GM19193 (cell line): ENCODE results near the gene CHCHD10.

Experiments
- POLR2A ChIP-seq: IDR thresholded peaks from 4 replicates; pipeline ENCODE4 v1.6.1; 2011; ENCODE audit not compliant: insufficient read depth, insufficient read length; ENCODE audit errors: extremely low read depth

The CHCHD10 gene

DNA sequence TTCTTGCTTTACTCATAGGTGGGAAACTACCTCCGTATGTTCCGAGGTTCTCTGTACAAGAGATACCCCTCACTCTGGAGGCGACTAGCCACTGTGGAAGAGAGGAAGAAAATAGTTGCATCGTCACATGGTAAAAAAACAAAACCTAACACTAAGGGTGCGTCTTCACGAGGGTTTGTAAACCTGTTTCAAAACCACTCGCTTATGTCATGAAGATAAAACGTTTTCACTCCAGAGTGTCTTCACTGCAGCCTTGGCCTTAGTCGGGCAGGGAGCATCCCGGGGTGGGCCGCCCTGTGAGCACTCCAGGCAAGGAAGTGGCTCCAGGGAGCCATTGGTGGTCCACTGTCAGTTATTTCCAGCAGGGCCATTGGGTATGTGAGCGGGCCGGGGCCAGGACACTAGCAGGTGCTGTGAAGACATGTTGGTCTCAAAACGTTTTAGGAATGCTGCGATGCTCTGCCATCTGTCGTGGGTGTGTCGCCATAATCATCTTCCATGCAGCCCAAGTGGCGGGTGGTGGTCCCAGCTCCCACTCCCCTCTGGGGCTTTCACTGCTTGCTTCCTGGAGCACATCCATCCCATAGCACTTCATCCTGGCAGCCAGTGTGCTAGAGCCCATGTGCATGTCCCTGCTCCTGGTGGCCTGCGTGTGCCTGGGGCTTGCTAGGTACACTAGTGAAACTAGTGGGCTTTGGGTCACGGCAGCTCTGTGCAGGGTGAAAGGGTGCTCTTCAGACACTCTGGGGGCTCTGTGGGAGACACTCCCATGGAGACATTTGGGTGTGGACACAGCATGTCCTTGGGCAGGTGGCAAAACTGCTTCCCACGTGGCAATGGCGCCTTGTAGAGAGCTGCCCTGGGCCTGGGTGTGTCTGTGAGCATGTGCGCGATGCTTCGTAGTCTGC is 24.2 kb upstream of the CHCHD10 start:
- no peak for TF ChIP-seq POLR2A

DNA sequence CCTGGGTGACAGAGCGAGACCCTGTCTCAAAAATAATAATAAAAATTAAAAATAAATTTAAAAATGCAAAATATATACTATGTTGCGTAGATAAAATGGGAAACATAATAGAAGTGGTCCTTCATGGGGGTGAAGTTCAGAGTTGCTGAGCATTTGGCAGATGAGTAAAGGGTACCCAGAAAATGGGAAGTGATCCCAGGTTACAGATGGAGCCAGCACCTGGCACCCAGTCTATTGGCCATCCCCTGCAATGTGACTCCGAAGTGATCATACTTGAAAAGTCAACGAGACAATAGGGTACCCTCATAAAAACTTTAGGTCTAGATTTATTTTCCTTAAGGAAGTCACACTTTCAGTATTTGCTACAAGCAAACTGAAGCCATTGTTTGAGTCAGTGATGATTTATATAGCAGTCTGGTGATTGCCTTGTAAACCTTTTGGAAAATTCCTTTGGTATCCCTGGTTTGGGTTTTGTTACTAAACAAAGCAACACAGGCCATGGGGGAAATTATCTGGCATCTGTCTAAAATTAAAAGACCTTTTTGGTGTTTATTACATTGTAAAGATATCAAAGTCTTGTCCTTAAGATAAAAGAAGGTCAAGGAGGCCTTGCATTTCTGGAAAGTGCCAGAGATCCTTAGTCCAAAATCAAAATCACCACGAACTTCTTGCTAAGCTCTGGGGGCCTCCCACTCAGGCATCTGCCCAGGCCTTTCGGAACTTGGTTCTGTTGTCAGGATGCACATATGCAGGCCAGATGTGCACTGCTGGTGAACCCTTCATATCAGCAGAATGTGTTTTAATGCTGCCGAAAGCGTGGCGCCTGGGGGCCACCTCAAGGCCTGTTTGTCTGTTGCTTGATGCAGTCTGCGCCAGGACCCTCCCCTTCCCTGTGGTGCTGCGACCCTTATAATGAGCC is 23.3 kb upstream of the CHCHD10 start:
- TF ChIP-seq POLR2A: no peak

DNA sequence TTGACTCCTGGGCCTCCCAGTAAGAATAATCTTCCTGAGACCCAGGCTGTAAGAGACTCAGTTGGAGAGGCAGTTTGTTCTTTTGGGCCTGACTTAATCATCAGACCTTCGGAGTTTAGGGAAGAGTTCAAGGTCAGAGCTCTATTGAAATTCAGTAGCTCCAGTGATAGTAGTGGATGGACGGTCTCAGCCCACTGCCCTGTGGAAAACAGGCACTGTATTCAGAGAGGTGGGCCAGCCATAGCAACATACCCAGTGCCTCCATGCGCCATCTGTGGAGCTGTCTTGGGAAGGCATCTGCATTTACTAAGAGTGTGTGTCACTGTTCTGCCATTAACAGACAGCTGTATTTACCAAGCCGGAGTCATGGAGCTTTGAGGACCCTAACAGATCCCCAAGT is 21.9 kb upstream of the CHCHD10 start:
- TF ChIP-seq POLR2A: no peak

DNA sequence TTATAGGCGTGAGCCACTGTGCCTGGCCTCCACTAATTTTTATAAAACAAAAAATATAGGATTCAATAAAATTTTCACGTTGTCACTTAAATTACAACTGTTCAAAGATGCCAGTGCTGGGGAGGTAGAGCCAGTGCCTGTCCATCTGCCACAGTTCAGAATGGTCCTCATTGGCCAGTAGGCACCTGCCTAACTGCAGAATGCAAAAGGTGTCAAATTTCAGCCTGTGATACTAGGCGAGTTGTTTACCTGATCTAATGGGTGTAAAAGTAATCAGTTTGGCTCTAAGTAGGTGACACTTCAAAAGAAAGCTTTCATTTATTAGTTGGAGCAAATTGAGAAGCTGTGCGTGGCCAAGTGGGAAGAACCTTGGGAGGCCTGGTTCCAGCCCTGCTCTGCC is 21.3 kb upstream of the CHCHD10 start:
- no peak for TF ChIP-seq POLR2A

DNA sequence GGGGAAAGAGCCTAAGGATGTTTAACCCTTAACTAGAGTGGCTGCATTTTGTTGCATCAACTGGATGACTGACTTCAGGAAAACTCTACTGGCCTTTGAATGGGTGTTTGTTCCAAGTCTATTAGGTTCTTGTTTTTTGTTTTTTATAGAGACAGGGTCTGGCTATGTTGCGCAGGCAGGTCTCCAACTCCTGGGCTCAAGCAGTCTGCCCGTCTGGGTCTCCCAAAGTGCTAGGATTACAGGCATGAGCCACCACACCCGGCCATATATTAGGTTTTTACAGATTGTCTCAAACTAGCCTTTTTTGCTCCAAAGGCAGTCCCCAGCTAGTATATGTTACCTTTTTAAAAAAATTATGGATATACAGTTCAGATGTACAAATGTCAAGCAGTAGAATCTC is 20.1 kb upstream of the CHCHD10 start:
- no peak for TF ChIP-seq POLR2A

DNA sequence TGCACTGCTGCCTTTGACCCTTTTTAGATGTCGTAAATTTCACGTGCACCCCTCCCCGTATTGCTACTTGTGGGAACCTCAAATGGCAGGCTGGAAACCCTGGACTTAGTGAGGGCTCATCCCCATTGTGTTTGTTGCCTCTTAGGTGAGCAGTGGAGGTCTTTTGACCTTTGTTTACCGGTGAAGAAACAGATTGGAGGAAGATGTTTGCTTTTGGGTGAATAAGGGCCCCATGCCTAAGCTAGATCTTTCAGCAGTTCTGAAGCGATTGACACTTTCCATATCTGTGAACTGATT is 19.8 kb upstream of the CHCHD10 start:
- TF ChIP-seq POLR2A: no peak

DNA sequence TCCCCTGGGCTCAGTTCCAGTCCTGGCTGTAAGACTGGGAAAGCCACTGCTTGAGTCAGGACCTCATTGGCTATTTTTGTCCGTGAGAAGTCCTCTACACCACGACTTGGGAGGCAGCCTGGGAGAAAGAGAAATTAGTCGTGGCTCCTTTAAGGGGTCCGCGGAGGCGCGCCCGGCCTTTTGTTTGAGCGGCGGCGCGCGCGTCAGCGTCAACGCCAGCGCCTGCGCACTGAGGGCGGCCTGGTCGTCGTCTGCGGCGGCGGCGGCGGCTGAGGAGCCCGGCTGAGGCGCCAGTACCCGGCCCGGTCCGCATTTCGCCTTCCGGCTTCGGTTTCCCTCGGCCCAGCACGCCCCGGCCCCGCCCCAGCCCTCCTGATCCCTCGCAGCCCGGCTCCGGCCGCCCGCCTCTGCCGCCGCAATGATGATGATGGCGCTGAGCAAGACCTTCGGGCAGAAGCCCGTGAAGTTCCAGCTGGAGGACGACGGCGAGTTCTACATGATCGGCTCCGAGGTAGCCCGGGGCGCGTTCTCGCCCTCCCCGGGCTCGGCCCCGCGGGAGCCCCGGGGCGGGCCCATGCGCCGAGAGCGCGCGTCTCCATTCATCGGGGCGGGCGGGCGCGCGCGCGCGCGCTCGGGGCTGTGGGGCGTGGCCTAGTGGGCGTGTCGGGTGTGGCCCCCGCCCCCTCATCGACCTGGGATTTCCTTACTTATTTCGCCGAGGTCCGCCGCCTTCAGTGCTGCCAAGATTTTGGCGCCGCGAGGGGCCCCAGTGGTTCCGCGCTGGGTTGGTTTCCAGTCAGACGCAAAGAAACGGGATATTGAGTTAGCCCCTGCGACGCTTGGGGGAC is 19.2 kb upstream of the CHCHD10 start, which contains the start of gene SMARCB1:
Gene SMARCB1, plus strand, starts transcription at position 215 of the 848 bp plus-strand sequence. Its CDS starts 204 bp downstream, at position 419.
- TF ChIP-seq POLR2A: peak; percentile 88

DNA sequence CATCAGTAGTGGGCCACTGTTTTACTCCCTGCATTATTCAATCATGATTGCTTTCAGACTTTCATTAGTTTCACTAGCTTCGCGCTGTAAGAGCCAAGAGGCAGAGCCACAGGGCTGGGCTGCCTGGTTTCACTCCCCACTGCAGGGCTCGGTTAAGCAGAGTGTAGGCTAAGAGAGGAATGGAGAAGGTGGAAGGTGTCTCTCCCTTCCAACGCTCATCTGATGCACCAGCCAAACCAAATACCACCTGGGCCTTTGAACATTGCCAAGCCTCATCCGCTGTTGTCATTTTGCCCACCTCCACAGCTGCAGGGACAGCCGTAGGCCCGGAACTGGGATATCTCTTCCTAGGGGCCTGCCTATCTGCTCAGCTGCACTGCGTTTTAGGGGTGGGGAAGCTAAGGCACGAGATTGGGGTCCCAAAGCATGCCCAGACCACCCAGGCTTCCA is 18.5 kb upstream of the CHCHD10 start:
- no peak for TF ChIP-seq POLR2A

DNA sequence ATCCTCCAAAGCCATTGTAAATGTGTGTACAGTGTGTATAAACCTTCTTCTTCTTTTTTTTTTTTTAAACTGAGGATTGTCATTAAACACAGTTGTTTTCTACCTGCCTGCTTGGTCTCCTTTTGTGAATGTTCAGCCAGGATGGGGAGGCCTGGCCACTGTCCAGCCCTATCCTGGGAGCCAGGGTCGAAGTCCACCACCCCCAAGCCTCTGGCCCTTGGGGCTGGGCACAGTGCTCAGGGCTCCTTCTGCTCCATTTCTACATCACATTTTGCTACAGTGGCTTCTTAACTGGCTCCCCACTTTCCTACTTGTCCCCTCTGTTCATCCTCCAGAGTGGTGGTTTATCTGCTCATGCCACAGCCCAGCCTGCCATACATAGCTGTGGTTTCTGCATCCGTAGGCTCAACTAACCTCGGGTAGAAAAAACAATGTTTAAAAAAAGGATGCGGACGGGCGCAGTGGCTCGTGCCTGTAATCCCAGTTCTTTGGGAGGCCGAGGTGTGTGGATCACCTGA is 16.5 kb upstream of the CHCHD10 start:
- TF ChIP-seq POLR2A: no peak

DNA sequence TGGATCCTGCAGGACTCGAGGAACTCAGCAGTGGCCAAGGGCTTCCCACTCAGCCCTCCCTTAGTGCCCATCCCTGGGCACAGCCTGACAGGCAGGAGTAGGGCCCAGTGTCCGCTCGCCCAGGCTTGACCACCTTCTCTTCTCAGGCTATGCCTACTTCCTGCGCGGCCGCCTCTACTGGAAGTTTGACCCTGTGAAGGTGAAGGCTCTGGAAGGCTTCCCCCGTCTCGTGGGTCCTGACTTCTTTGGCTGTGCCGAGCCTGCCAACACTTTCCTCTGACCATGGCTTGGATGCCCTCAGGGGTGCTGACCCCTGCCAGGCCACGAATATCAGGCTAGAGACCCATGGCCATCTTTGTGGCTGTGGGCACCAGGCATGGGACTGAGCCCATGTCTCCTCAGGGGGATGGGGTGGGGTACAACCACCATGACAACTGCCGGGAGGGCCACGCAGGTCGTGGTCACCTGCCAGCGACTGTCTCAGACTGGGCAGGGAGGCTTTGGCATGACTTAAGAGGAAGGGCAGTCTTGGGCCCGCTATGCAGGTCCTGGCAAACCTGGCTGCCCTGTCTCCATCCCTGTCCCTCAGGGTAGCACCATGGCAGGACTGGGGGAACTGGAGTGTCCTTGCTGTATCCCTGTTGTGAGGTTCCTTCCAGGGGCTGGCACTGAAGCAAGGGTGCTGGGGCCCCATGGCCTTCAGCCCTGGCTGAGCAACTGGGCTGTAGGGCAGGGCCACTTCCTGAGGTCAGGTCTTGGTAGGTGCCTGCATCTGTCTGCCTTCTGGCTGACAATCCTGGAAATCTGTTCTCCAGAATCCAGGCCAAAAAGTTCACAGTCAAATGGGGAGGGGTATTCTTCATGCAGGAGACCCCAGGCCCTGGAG is 15.7 kb upstream of the CHCHD10 start:
- no peak for TF ChIP-seq POLR2A

DNA sequence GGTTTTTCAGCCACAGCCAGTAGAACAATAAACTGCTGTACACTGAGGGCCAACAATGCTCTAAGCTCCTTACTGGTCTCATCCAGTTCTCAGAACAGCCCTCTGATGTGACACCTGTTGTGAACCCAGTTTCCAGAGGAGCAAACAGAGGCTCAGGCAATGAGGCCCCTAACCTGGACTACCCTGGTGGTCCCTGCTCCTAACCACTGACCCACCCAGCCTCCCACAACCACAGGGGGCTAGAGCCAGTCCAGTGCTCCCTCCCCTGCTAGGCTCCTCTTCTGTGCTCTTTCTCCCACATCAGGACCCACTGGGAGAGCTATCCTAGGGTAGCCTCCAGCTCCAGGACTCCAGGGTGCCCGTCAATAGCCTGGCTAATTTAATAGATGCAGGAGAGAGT is 14.9 kb upstream of the CHCHD10 start:
- TF ChIP-seq POLR2A: no peak

DNA sequence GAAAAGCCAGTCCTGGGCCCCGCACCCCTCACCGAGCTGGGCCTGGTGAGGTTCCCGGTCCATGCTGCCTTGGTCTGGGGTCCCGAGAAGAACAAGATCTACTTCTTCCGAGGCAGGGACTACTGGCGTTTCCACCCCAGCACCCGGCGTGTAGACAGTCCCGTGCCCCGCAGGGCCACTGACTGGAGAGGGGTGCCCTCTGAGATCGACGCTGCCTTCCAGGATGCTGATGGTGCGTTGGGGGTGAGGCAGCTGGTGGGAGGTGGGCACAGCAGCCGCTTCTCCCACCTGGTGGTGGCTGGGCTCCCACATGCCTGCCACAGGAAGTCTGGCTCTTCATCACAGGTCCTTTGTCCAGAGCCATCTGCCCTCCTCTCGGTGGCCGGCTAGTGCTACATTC is 14.5 kb upstream of the CHCHD10 start:
- TF ChIP-seq POLR2A: no peak

DNA sequence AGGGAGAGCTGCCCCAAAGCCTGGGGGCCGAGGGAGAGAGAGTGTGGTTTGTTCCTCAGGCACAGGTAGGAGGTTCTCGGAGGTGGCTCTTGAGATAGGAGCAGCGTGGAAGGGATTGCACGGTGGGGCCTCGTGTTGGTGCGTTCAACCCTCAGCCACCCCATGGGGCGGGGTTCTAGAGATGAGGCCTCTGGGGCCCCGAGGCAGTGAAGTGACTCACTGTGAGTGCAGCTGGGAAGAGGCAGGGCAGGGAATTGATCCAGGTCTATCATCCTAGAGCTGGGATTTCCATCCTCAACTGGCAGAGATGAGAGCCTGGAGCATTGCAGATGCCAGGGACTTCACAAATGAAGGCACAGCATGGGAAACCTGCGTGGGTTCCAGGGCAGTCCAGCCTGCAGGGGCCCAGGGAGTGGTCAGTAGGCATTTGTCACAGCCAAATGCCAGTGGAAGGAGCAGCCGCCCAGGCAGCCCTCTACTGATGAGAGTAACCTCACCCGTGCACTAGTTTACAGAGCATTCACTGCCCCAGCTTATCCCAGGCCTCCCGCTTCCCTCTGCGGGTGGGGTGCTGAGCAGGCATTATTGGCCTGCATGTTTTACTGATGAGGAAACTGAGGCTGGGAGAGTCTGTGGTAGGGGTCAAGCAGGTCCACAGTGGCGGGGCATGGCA is 13.9 kb upstream of the CHCHD10 start:
- TF ChIP-seq POLR2A: no peak
